ENCODE data around the gene HKDC1.

Gene HKDC1

GRCh38 chr10:69179089-69179742 is 40.9 kb upstream of the HKDC1 start:
- Histone ChIP-seq H3K36me3 (ENCODE audit: low read length) (no peaks in the 10 kb centered on the region), H3F3A (ENCODE audit: insufficient read depth) (peaks cover 16% of the 10 kb centered on the region; the same call in 1 of the 2 replicates), H3K27me3 (ENCODE audit: low read length) (no peaks in the 10 kb centered on the region), H3K9ac (ENCODE audit: low read length) (peak overlapping the region; percentile 84), H3K9me2 (replicated peaks; ENCODE audit: insufficient read depth, low read length) (no peaks in the 10 kb centered on the region), H4K20me1 (ENCODE audit: low read depth, low read length) (no peaks in the 10 kb centered on the region), H3K4me2 (ENCODE audit: low read depth, low read length, poor library complexity, severe bottlenecking) (peak overlapping the region; percentile 78), H3K9me3 (ENCODE audit: insufficient read depth, low read length) (no peaks in the 10 kb centered on the region), H3K27ac (ENCODE audit: low read depth, low read length) (peak overlapping the region; percentile 81), H2AFZ (ENCODE audit: low read depth, low read length, severe bottlenecking) (peak overlapping the region; percentile 78), H3K4me3 (ENCODE audit: insufficient read depth, low read length, poor library complexity, severe bottlenecking) (peak overlapping the region; percentile 91), H3K79me2 (ENCODE audit: insufficient read depth, low read length) (peaks cover 38% of the 10 kb centered on the region)
- TF ChIP-seq CTCF (IDR thresholded peaks at IDR 0.05; ENCODE audit: insufficient read depth, low read length, poor library complexity, severe bottlenecking): no peak
- no peak for TF ChIP-seq EZH2phosphoT487 (conservative IDR thresholded peaks at IDR 0.05; ENCODE audit: low read length)

GRCh38 chr10:69179743-69180524 is 40.2 kb upstream of the HKDC1 start, which contains the start of gene SUPV3L1:
SUPV3L1 (plus strand) TSS chr10:69180234; CDS start chr10:69180292, 58 bp downstream.
- Histone ChIP-seq H3F3A (ENCODE audit: insufficient read depth) (peaks cover 16% of the 10 kb centered on the region; the same call in 1 of the 2 replicates), H3K27ac (ENCODE audit: low read depth, low read length) (peak within 1 kb of the TSS; percentile 81), H4K20me1 (ENCODE audit: low read depth, low read length) (0 out of 2 replicates have a peak, but pooled peaks cover under 1% of the 10 kb centered on the region), H3K79me2 (ENCODE audit: insufficient read depth, low read length) (peaks cover 45% of the 10 kb centered on the region), H3K4me3 (ENCODE audit: insufficient read depth, low read length, poor library complexity, severe bottlenecking) (peak within 1 kb of the TSS; percentile 91), H3K9me2 (replicated peaks; ENCODE audit: insufficient read depth, low read length) (no peaks in the 10 kb centered on the region), H3K9ac (ENCODE audit: low read length) (peak within 1 kb of the TSS; percentile 84), H3K9me3 (ENCODE audit: insufficient read depth, low read length) (no peaks in the 10 kb centered on the region), H3K27me3 (ENCODE audit: low read length) (no peaks in the 10 kb centered on the region), H3K4me2 (ENCODE audit: low read depth, low read length, poor library complexity, severe bottlenecking) (peak within 1 kb of the TSS; percentile 78), H2AFZ (ENCODE audit: low read depth, low read length, severe bottlenecking) (peak within 1 kb of the TSS; percentile 78), H3K36me3 (ENCODE audit: low read length) (no peaks in the 10 kb centered on the region)
- TF ChIP-seq CTCF (IDR thresholded peaks at IDR 0.05; ENCODE audit: insufficient read depth, low read length, poor library complexity, severe bottlenecking): no peak
- no peak for TF ChIP-seq EZH2phosphoT487 (conservative IDR thresholded peaks at IDR 0.05; ENCODE audit: low read length)

- H3K4me2 ChIP-seq (ENCODE audit: low read depth, low read length, poor library complexity, severe bottlenecking): peak overlapping the region; percentile 78
- peaks cover 16% of the 10 kb centered on the region; the same call in 1 of the 2 replicates for H3F3A ChIP-seq (ENCODE audit: insufficient read depth)
- H3K36me3 ChIP-seq (ENCODE audit: low read length): 0 out of 2 replicates have a peak, but pooled peaks cover under 1% of the 10 kb centered on the region
- H3K27me3 ChIP-seq (ENCODE audit: low read length): no peaks in the 10 kb centered on the region
- no peaks in the 10 kb centered on the region for H3K9me3 ChIP-seq (ENCODE audit: insufficient read depth, low read length)
- peaks cover 52% of the 10 kb centered on the region for H3K79me2 ChIP-seq (ENCODE audit: insufficient read depth, low read length)
- peak overlapping the region; percentile 84 for H3K9ac ChIP-seq (ENCODE audit: low read length)
- TF ChIP-seq CTCF (IDR thresholded peaks at IDR 0.05; ENCODE audit: insufficient read depth, low read length, poor library complexity, severe bottlenecking) (no peak), EZH2phosphoT487 (conservative IDR thresholded peaks at IDR 0.05; ENCODE audit: low read length) (no peak)
- H3K27ac ChIP-seq (ENCODE audit: low read depth, low read length): no peak overlapping the region
- 0 out of 2 replicates have a peak, but pooled peaks cover 3% of the 10 kb centered on the region for H4K20me1 ChIP-seq (ENCODE audit: low read depth, low read length)
- peak overlapping the region; percentile 91 for H3K4me3 ChIP-seq (ENCODE audit: insufficient read depth, low read length, poor library complexity, severe bottlenecking)
- H3K9me2 ChIP-seq (replicated peaks; ENCODE audit: insufficient read depth, low read length): no peaks in the 10 kb centered on the region
- peak overlapping the region; percentile 78 for H2AFZ ChIP-seq (ENCODE audit: low read depth, low read length, severe bottlenecking)
Measured at GRCh38 chr10:69180525-69181204, 39.5 kb upstream of the HKDC1 start.
